DLD1 (cell line): ENCODE data around the gene RPS6KA2.

Experiments
- in situ Hi-C: cut with HindIII; loops from 2 replicates; pipeline ENCODE4 v1.10.0; 2017; ENCODE audit warnings: low sequenced_read_pairs

The RPS6KA2 gene

GRCh38 chr6:166627033-166627874, at the start of gene RPS6KA2:
RPS6KA2 (minus strand) TSS chr6:166627251; CDS start chr6:166627019, 232 bp downstream.
- in situ Hi-C loops, result no loop called here

GRCh38 chr6:166676270-166676860, 49.3 kb upstream of the RPS6KA2 start:
- in situ Hi-C loops, result no loop called here

DNA sequence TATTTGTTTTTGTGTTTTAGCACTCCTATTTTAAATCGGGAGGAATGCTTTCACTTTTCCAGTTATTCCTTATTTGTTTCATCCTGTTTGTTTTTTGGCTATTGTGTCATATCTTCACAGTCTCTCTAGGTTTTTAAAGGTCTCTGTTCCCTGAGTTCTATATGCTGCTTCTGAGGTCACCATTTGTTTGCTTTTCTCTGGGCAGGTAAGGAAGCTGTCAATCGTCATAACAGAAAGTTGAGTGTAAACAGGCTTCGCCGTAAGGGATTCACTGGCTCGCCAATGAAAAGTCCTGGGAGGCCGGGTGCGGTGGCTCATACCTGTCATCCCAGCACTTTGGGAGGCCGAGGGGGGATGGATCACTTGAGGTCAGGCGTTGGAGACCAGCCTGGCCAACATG, 48.7 kb upstream of the RPS6KA2 start:
- in situ Hi-C loops, result no loop called here

DNA sequence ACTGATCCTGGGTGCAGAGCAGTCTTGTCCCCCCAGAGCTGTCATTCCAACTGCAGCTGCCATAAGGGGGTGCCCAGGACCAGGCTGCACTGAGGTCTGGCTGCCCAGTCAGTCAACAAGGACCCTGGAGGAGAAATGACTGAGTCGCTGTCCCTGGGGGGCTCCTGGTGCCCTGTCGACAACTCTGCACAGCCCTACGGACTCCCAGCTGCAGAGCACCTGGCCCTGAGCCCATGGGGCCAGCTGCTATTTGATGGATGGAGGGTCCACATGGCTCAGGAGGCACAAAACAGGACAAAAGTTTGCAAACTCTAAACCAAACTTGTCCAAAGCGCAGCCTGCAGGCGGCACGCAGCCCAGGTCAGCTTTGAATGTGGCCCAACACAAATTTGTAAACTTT, 46.3 kb upstream of the RPS6KA2 start:
- in situ Hi-C loops, result no loop called here

DNA sequence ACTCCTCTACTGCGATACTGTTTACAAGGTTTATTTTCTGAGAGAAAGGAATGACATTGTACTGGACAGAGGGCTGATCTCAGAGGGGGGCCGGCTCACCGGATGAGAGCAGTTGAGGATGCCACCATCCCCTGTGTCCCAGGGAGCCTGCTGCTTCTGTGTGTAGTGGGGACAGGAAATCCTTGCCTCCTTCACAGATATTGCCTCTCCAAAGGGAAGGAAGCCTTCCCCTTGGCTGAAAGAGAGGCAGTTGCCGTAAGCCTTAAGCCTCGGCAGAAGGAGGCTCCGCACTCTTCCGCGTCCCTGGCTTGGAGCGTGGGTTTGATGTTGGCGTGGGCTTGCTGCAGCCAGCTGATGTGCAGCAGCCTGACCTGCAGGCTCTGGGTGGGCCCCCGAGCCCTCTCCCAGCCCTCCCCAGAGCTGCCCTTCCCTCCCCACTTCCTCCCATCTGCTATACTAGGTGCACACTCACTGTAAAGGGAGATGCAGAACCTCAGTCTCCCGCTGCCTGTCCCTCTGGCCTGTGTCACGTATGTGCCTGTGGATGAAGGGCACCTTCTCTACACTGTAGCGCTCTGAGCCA, 45.7 kb upstream of the RPS6KA2 start:
- in situ Hi-C loops, result no loop called here

DNA sequence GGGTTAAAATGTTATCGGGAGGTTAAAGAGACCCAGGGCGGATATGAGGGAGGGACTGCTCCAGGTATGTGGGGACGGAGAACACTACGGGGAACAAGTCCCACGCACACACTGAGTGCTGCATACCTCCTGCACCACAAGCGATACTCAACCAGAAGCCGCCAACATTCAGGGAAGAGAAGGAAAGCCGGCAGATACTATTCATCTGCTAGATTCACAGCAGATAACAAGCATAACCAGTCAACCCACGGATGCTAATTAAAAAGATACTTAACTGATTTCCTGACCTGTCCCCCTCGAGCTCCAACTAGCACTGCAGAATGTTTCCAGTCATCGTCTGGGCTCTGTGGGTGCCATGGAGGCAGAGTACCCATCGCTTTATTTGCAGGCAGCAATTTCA, 45.1 kb upstream of the RPS6KA2 start:
- in situ Hi-C loops, result no loop called here

DNA sequence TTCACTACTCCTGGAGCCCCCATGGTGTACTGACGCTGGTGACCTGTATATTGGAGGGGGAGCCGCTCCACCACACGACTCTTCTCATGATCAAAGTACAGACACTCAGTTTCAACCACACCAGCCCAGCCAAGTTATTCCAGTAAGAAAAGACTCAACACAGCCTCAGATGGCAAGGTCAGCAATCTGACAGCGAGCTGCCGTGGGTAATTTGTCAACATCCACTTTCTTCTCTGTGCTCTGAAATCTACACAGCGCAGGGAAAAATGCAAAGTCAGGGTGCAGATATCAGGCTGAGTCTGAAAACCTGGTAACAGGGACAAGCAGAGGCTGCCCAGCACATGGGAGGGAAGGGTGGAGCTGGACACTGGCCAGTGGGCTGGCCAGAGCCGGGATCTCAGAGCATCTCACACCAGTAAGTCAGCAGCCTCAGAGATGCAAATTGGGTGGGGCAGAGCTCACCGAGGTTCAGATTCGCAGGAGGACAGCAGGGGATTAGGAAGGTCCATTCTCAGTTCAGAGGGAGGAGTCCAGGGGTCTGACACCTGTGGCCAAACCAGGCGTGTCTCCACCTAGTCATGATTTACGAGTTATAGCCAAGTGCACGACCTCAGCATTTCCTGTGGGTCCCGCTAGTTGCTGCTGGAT, 44.5 kb upstream of the RPS6KA2 start:
- in situ Hi-C loops, result no loop called here

DNA sequence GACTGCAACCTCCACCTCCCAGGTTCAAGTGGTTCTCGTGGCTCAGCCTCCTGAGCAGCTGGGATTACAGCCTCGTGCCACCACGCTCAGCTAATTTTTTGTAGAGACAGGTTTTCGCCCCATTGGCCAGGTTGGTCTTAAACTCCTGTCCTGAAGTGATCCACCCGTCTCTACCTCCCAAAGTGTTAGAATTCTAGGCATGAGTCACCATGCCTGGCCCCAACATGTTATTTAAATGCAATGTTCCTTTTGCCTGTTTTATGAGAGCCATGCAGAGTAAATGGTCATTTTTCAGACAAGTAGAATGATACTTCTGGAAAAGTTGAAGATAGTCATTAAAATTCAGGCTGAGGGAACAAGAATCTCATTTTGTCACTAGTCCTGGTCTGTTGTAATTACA, 43.8 kb upstream of the RPS6KA2 start:
- in situ Hi-C loops, result no loop called here

DNA sequence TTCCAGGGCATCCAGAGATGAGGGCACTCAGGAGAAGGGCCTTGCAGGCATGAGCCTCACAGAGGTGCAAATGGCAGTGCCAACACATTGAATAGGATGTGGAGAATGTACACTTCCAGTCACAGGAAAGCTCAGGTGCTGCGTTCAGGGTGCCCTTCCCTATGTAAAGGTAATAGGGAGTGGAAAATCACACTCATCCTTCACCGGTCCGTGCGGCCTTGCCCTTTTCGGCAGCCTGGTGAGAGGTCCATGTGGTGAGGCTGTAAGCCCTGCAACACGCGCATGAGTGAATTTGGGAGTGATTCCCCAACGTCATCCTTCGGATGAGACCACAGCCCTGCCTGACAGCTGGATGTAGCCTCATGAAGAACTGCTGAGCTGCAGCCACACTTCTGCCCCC, 43.0 kb upstream of the RPS6KA2 start:
- in situ Hi-C loops, result no loop called here

DNA sequence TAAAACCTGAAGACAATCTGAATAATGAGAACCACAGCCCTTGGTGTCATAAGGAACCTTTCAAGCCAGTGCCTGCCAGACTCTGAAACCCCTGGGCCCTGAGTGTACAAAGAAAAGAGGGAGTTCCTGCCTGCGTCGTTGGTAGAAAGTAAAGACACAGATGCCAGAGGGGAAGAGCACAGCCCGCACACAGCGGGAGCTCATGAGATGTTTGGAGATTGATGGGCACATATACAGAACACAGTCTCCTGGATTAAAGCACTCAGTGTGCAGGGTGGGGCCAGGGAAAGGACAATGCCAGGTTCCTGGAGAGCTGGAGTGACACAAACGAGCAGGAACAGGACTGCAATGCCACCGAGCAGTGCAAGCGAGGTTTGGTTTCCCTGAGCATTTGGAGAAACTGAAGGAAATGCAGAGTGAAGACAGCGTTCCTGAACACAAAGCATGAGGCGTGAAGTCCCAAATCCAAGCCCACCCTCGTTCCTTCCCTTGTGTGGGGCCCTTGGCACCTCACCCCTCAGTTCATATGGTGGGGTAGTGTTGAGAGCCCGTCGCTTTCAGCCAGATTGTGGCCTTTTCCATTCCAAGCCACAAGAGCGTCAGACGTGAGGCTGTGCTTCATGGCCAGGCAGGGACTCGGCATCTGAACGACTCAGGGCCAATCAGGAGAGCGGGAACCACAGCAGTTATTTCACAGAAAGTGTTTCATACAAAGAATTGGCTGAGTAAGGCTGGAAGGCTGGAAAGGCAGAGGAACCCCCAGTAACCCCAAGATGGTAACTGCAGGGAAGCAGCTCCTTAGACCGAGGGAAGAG, 41.0 kb upstream of the RPS6KA2 start:
- in situ Hi-C loops, result no loop called here

DNA sequence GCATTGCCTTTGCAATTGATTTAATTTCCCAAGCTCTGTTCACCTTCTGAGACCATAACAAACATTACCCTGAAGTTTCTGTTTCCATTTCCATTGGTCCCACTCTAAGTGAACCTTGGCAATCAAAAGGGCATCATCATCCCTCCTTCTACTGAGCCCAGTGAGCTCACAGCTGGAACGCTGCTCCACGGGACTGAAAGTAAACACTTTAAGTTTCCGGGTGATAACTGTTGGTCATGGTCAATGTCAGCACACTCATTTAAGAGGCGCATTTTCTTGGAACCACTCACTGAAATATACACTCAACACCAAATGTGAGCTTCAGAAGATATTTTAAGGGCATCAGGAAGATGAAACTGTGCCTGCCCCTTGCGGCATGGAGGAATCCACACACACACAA, 37.1 kb upstream of the RPS6KA2 start:
- in situ Hi-C loops, result no loop called here

- in situ Hi-C loops, result no loop called here
Measured at GRCh38 chr6:166663568-166663967, 36.5 kb upstream of the RPS6KA2 start.

DNA sequence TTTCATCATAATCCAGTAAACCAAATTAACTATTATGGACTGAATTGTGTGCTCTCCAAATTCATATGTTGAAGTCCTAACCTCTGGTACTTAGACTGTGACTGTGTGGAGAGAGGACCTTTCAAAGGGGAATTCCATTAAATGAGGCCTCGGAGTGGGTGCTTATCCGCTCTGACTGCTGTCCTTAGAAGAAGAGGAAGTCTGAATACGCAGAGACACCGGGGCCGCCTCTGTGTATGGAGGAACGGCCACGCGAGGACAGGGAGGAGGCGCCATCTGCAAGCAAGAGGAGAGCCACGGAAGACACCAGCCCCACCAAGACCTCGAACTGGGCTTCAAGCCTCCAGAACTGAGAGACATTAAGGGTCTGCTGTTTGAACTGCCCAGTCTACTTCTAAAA, 35.6 kb upstream of the RPS6KA2 start:
- in situ Hi-C loops, result no loop called here

- in situ Hi-C loops, result no loop called here
Measured at GRCh38 chr6:166661327-166662085, 34.5 kb upstream of the RPS6KA2 start.

DNA sequence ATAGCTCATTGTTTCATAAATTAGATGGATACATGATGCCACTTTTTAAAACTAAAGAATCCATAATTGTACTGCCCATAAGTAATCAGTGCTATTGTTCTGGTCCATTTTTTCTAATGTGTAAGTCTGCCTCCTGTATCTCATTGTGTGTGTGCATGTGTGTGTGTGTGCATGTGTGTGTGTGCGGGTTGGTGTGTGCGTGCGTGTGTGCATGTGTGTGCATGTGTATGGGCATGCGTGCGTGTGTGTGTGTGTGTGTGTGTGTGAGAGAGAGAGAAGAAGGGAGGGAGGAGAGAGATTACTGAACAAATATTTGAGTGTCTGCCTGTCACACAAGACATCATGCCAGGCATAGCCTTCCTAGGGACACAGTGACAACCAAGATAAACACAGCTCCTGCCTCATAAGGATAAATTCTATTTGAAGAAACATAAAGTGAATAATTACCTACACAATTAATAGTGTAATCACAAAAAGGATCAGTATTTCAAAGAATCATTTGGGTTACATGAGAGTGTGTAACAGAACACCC, 33.2 kb upstream of the RPS6KA2 start:
- in situ Hi-C loops, result no loop called here

DNA sequence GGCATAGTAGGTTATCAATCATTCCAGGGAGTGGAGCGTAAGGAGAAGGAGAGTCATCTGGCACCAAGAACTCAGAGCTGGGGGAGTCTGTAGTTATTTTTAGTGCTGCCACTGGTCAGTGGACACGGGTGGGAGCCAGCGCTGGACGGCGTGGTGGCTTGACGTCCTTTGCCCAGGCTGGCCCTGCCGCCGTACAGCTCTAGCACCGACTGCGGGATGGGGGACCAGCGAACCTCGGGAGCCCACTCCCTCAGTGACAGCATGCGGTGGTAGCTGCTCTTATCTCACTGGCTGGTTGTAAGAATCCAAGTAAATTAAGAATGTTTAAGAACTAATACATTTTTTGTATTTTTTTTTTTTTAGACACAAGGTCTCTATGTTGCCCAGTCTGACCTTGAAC, 32.5 kb upstream of the RPS6KA2 start:
- in situ Hi-C loops, result loop anchor here (10.0 kb wide), 1 partner anchor 75 kb away; no protein-coding TSS in a partner anchor

DNA sequence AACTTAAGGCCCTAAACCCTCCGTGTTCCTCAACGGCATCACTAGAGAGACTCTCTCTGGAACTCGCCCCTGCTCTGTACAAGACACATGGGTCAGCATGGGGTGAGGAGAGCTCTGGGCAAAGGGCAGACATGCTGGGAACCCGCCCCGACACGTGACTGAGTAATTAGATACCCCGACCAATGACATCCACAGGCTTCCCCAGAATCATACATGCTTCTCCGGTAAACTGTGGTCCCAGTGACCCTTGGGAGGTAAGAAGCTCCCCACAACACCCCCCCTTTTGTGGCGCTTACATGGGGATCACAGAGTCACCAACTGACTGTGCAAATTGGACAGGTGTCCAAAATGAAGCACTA, 31.7 kb upstream of the RPS6KA2 start:
- in situ Hi-C loops, result loop anchor here (10.0 kb wide), 1 partner anchor 76 kb away; no protein-coding TSS in a partner anchor

DNA sequence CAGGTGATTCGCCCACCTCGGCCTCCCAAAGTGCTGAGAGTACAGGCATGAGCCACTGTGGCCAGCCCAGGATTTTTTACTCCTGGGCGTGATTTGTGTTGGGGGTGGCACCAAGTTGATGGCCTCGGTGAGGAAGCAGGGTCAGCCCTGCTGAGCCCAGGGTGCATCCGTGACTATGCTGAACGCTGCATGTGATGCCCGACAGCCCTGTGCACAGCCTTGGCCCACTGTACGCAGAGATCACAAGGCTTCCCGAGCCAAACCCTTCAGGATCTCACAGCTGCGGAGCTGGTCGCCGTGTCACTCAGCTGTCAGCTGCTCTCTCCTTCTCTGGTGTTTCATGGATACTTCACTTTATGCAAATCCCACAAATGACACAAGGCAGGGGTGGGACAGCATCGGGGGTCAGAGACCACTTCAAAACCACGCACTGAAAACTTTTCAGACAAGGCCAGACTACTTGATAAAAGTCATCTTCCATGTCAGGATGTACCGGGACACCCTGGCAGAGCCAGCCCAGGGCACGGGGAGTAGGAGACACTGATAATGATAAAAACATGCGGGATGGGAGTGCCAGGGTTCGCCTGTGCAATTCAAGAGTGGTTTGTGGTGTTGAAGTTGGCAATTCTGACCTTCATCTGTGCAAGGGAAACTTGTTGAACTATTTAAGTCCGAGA, 31.2 kb upstream of the RPS6KA2 start:
- in situ Hi-C loops, result loop anchor here (10.0 kb wide), 1 partner anchor 77 kb away; no protein-coding TSS in a partner anchor

- in situ Hi-C loops, result loop anchor here (10.0 kb wide), 1 partner anchor 77 kb away; no protein-coding TSS in a partner anchor
Measured at GRCh38 chr6:166657531-166657930, 30.5 kb upstream of the RPS6KA2 start.
